ENCODE measurements around the gene LHCGR. TPM values are rescaled to one million over a fixed set of nuclear protein-coding genes. Genes with fewer than 3 reads are reported as not detected.

Gene LHCGR
- total RNA-seq, 4 donors from 2014 or later = not detected

DNA sequence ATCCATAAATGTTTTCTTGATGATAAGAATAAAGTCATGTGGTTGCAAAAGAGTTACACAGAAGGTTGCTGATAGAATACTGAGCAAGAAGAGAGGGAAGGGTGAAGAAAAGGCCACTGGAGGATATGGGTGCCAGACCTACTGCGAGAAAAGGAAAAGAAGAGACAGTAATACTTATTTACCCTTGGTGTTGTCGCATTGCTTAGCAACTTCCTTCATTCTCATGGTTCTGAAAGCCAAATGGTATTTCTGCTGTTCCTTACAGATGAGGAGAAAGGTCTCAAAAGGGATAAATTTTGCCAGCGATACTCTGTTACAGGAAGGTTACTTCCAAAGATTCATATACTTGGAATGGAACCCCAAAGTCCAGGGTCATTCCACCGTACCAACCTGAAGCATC lies 62.5 kb downstream of the LHCGR start:
- TF ChIP-seq EP300 (IDR thresholded peaks at IDR 0.05; ENCODE audit: low read depth) = no peak
- no peak for TF ChIP-seq POLR2A (IDR thresholded peaks at IDR 0.05)
- TF ChIP-seq, protein P1, sequence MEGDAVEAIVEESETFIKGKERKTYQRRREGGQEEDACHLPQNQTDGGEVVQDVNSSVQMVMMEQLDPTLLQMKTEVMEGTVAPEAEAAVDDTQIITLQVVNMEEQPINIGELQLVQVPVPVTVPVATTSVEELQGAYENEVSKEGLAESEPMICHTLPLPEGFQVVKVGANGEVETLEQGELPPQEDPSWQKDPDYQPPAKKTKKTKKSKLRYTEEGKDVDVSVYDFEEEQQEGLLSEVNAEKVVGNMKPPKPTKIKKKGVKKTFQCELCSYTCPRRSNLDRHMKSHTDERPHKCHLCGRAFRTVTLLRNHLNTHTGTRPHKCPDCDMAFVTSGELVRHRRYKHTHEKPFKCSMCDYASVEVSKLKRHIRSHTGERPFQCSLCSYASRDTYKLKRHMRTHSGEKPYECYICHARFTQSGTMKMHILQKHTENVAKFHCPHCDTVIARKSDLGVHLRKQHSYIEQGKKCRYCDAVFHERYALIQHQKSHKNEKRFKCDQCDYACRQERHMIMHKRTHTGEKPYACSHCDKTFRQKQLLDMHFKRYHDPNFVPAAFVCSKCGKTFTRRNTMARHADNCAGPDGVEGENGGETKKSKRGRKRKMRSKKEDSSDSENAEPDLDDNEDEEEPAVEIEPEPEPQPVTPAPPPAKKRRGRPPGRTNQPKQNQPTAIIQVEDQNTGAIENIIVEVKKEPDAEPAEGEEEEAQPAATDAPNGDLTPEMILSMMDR (IDR thresholded peaks at IDR 0.05) = no peak
- TF ChIP-seq POLR2AphosphoS5 (IDR thresholded peaks at IDR 0.05) = no peak
- Histone ChIP-seq H3K36me3 (no peaks in the 10 kb centered on the region), H3K27ac (no peak overlapping the region), H3K4me1 (no peaks in the 10 kb centered on the region), H3K9me3 (no peaks in the 10 kb centered on the region), H3K27me3 (no peaks in the 10 kb centered on the region), H3K4me3 (no peak overlapping the region)
- DNase-seq = no peak
- intact Hi-C loops (cut with DNase I; ENCODE audit: low total_unique reads) = no loop called here
- in situ Hi-C loops (cut with MboI; ENCODE audit: low pct_ligation_motif_present in 1 of 4, low pct_unique_long_range_greater_than_20kb in 1 of 4, low sequenced_read_pairs in 3 of 4) = no loop called here
- WGBS, 2 donors (ENCODE audit: low coverage in 1 of 2) = 73 to 82% methylated on average over 4 of the region's 4 CpGs

GRCh38 chr2:48691935-48692691 lies 63.4 kb downstream of the LHCGR start:
- H3K4me3 ChIP-seq = no peak overlapping the region
- in situ Hi-C loops (cut with MboI; ENCODE audit: low pct_ligation_motif_present in 1 of 4, low pct_unique_long_range_greater_than_20kb in 1 of 4, low sequenced_read_pairs in 3 of 4) = no loop called here
- H3K4me1 ChIP-seq = no peaks in the 10 kb centered on the region
- DNase-seq = no peak
- H3K27ac ChIP-seq = no peak overlapping the region
- no peaks in the 10 kb centered on the region for H3K36me3 ChIP-seq
- intact Hi-C loops (cut with DNase I; ENCODE audit: low total_unique reads) = no loop called here
- 84 to 97% methylated on average over 3 of the region's 3 CpGs for WGBS, 2 donors (ENCODE audit: low coverage in 1 of 2)
- TF ChIP-seq EP300 (IDR thresholded peaks at IDR 0.05; ENCODE audit: low read depth) (no peak), POLR2A (IDR thresholded peaks at IDR 0.05) (no peak), POLR2AphosphoS5 (IDR thresholded peaks at IDR 0.05) (no peak)
- TF ChIP-seq, protein P1 (IDR thresholded peaks at IDR 0.05) = no peak
- H3K9me3 ChIP-seq = no peaks in the 10 kb centered on the region
- no peaks in the 10 kb centered on the region for H3K27me3 ChIP-seq

GRCh38 chr2:48685126-48685525 lies 70.4 kb downstream of the LHCGR start:
- DNase-seq = no peak
- Histone ChIP-seq H3K36me3 (no peaks in the 10 kb centered on the region), H3K9me3 (no peaks in the 10 kb centered on the region), H3K4me1 (no peaks in the 10 kb centered on the region), H3K27ac (no peak overlapping the region), H3K4me3 (no peak overlapping the region), H3K27me3 (no peaks in the 10 kb centered on the region)
- 90 to 100% methylated on average over 1 of the region's 1 CpG for WGBS, 2 donors (ENCODE audit: low coverage in 1 of 2)
- TF ChIP-seq POLR2A (IDR thresholded peaks at IDR 0.05) (no peak), EP300 (IDR thresholded peaks at IDR 0.05; ENCODE audit: low read depth) (no peak), POLR2AphosphoS5 (IDR thresholded peaks at IDR 0.05) (no peak)
- TF ChIP-seq, protein P1 (IDR thresholded peaks at IDR 0.05) = no peak
- intact Hi-C loops (cut with DNase I; ENCODE audit: low total_unique reads) = no loop called here
- in situ Hi-C loops (cut with MboI; ENCODE audit: low pct_ligation_motif_present in 1 of 4, low pct_unique_long_range_greater_than_20kb in 1 of 4, low sequenced_read_pairs in 3 of 4) = no loop called here

DNA sequence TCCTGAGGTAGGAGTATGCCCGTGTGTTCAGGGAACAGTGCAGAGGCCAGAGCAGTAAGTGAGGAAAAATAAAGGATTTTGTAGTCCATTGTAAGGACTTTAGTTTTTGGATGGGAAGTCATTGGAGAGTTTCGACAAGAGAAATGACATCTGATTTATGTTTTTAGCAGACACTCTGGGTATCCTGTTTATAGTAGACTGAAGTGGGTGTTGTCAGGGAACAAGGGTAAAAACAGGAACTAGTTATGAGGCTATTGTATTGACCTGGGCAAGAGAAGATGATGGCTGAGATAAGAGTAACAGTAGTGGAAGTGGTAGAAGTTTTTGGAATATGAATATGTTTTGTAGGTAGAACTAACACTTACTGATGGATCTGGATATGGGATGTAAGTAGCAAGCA lies 78.1 kb downstream of the LHCGR start:
- no peak for TF ChIP-seq POLR2A (IDR thresholded peaks at IDR 0.05)
- TF ChIP-seq POLR2AphosphoS5 (IDR thresholded peaks at IDR 0.05) = no peak
- TF ChIP-seq, protein P1 (IDR thresholded peaks at IDR 0.05) = no peak
- Histone ChIP-seq H3K27ac (no peak overlapping the region), H3K9me3 (no peaks in the 10 kb centered on the region), H3K4me3 (no peak overlapping the region), H3K36me3 (no peaks in the 10 kb centered on the region), H3K27me3 (no peaks in the 10 kb centered on the region), H3K4me1 (peaks cover 0 to 3% (median 0%) of the 10 kb centered on the region in 4 donors)
- intact Hi-C loops (cut with DNase I; ENCODE audit: low total_unique reads) = no loop called here
- in situ Hi-C loops (cut with MboI; ENCODE audit: low pct_ligation_motif_present in 1 of 4, low pct_unique_long_range_greater_than_20kb in 1 of 4, low sequenced_read_pairs in 3 of 4) = no loop called here
- 42 to 66% methylated on average over 2 of the region's 2 CpGs for WGBS, 2 donors (ENCODE audit: low coverage in 1 of 2)
- DNase-seq = no peak
